GM21723 (cell line): Measurements from ENCODE around the gene ZNF428.
"Not testable (repeated sequence)": the region's sequence is repeated elsewhere in the genome, so short reads cannot be mapped to it uniquely, and the experiment has no call there.

Experiments used
- ATAC-seq: cut with Tn5 transposase; IDR thresholded peaks from one replicate; pipeline ENCODE4 v1.9.1; 2021; ENCODE audit warnings: mild to moderate bottlenecking, moderate library complexity; ENCODE audit not compliant: unreplicated experiment

Gene ZNF428

GRCh38 chr19:43640424-43640757 is 21.0 kb upstream of the ZNF428 start:
- no peak for ATAC-seq

- no peak for ATAC-seq
Observed at GRCh38 chr19:43639519-43640423, 20.3 kb upstream of the ZNF428 start, which contains the start of gene CADM4. CADM4 (minus strand) TSS chr19:43639850; CDS start chr19:43639790, 60 bp downstream.

GRCh38 chr19:43638995-43639518 is 19.6 kb upstream of the ZNF428 start:
- ATAC-seq = no peak

- no peak for ATAC-seq
Observed at GRCh38 chr19:43638214-43638994, 19.0 kb upstream of the ZNF428 start.

- ATAC-seq = no peak
Observed at GRCh38 chr19:43636121-43636683, 16.8 kb upstream of the ZNF428 start.

GRCh38 chr19:43635561-43635940 is 16.1 kb upstream of the ZNF428 start:
- not testable (repeated sequence) for ATAC-seq

GRCh38 chr19:43634872-43635560 is 15.6 kb upstream of the ZNF428 start:
- no peak for ATAC-seq

- no peak for ATAC-seq
Observed at GRCh38 chr19:43634506-43634871, 15.1 kb upstream of the ZNF428 start.

- no peak for ATAC-seq
Observed at GRCh38 chr19:43634068-43634467, 14.6 kb upstream of the ZNF428 start.

- ATAC-seq = no peak
Observed at GRCh38 chr19:43633520-43633919, 14.1 kb upstream of the ZNF428 start.

GRCh38 chr19:43631491-43631890 is 12.1 kb upstream of the ZNF428 start:
- ATAC-seq = no peak

GRCh38 chr19:43628646-43629326 is 9.4 kb upstream of the ZNF428 start:
- ATAC-seq = no peak

GRCh38 chr19:43626838-43627237 is 7.4 kb upstream of the ZNF428 start:
- no peak for ATAC-seq

- ATAC-seq = no peak
Observed at GRCh38 chr19:43625918-43626579, 6.6 kb upstream of the ZNF428 start.

GRCh38 chr19:43624933-43625332 is 5.5 kb upstream of the ZNF428 start:
- ATAC-seq = no peak

GRCh38 chr19:43623889-43624670 is 4.7 kb upstream of the ZNF428 start:
- no peak for ATAC-seq

- no peak for ATAC-seq
Observed at GRCh38 chr19:43622956-43623355, 3.5 kb upstream of the ZNF428 start.

- ATAC-seq = no peak
Observed at GRCh38 chr19:43622070-43622469, 2.6 kb upstream of the ZNF428 start.
